ENCODE data around the gene FAM120A.

DNA sequence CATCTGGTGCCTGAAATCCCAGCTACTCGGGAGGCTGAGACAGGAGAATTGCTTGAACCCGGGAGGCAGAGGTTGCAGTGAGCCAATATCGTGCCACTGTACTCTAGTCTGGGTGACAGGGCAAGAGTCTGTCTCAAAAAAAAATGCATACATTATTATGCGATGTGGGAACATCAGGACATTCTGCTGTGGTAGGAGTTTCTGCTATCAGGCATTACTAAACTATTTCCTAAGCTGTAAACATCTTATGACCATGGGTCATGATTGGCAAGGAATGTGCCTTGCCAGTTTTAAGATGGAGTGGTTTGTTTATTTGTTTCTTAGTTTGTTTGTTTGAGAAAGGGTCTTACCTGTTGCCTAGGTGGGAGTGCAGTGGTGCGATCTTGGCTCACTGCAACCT lies 45.1 kb upstream of the FAM120A start:
- TF ChIP-seq, protein P1, sequence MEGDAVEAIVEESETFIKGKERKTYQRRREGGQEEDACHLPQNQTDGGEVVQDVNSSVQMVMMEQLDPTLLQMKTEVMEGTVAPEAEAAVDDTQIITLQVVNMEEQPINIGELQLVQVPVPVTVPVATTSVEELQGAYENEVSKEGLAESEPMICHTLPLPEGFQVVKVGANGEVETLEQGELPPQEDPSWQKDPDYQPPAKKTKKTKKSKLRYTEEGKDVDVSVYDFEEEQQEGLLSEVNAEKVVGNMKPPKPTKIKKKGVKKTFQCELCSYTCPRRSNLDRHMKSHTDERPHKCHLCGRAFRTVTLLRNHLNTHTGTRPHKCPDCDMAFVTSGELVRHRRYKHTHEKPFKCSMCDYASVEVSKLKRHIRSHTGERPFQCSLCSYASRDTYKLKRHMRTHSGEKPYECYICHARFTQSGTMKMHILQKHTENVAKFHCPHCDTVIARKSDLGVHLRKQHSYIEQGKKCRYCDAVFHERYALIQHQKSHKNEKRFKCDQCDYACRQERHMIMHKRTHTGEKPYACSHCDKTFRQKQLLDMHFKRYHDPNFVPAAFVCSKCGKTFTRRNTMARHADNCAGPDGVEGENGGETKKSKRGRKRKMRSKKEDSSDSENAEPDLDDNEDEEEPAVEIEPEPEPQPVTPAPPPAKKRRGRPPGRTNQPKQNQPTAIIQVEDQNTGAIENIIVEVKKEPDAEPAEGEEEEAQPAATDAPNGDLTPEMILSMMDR (IDR thresholded peaks at IDR 0.05): no peak
- TF ChIP-seq EP300 (IDR thresholded peaks at IDR 0.05): no peak
